Fibroblast of mammary gland (primary cell): ENCODE measurements around the gene AFAP1.
A peak's percentile ranks its signal among the peaks of the same experiment; 100 is the strongest.

ENCODE experiments used
- DNase-seq: peaks from one replicate; pipeline ENCODE4 v3.0.0-alpha.2; 2010; ENCODE audit warnings: low read depth
- H3K4me3 ChIP-seq: 2 replicates; pipeline ENCODE4 v1.5.1; 2011; ENCODE audit warnings: low read depth, mild to moderate bottlenecking, low read length, moderate library complexity; ENCODE audit not compliant: control insufficient read depth
- TF ChIP-seq, protein P1 (sequence below): conservative IDR thresholded peaks from 2 replicates; pipeline ENCODE4 v1.5.1; 2011; ENCODE audit warnings: low read depth, low read length, inconsistent platforms; ENCODE audit not compliant: control insufficient read depth, insufficient read depth

The AFAP1 gene

DNA sequence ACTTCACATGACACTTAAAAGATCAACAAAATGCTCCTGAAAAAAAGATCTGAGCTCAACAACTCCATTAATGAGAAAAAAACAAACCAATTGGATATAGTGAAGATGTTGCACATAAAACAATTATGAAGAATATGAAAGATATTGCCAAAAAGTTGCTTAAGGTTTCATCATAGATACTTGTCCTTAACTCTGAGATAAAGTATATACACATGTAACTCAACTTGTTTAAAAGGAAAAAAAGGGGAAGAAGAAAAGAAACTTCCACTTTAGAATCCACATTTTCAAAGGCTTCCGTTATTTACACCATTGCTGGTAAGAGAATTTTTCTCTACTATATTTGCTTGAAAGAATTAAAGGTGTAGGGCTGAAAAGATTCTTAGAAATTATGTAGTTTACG, 2.7 kb downstream of the AFAP1 start:
- no peak for DNase-seq
- TF ChIP-seq, protein P1, sequence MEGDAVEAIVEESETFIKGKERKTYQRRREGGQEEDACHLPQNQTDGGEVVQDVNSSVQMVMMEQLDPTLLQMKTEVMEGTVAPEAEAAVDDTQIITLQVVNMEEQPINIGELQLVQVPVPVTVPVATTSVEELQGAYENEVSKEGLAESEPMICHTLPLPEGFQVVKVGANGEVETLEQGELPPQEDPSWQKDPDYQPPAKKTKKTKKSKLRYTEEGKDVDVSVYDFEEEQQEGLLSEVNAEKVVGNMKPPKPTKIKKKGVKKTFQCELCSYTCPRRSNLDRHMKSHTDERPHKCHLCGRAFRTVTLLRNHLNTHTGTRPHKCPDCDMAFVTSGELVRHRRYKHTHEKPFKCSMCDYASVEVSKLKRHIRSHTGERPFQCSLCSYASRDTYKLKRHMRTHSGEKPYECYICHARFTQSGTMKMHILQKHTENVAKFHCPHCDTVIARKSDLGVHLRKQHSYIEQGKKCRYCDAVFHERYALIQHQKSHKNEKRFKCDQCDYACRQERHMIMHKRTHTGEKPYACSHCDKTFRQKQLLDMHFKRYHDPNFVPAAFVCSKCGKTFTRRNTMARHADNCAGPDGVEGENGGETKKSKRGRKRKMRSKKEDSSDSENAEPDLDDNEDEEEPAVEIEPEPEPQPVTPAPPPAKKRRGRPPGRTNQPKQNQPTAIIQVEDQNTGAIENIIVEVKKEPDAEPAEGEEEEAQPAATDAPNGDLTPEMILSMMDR = no peak
- H3K4me3 ChIP-seq = no peak overlapping the region

DNA sequence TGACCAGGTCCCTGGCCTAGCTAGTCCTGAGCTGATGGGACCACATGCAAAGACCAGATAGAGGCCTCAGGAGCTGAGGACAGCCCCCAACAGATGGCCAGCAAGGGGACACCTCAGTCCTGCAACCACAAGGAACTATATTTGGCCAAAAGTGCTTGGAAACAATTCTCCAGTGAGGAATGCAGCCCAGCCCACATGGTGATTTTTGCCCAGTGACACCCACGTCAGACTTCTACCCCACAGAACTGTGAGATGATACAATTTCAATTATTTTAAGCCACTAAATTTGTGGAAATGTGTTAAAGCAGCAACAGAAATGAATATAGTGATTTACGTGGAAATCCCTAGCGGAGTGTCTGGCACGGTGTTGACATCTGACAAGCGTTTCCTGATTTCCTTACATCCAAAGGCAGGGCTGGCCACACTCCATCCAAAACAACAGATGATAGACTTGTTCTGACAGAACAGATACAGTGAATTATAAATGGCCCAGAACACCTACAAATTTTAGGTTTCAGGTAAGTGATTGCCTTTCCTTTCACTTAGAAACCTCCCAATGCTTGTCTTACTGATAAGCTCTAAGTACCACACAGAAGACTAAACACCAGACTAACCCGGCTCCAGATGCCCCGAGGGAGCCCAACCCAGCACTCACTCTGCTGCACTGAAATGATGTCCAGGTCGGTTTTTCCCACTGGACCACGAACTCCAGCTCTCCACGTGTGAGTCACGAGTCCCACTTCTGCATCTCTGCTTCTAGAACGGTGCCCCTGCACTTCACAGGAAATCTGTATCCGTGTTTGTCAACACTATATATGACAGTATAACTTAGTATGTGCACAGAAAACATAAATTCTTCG, 5.8 kb downstream of the AFAP1 start:
- no peak for DNase-seq
- TF ChIP-seq, protein P1 = no peak
- no peak overlapping the region for H3K4me3 ChIP-seq

DNA sequence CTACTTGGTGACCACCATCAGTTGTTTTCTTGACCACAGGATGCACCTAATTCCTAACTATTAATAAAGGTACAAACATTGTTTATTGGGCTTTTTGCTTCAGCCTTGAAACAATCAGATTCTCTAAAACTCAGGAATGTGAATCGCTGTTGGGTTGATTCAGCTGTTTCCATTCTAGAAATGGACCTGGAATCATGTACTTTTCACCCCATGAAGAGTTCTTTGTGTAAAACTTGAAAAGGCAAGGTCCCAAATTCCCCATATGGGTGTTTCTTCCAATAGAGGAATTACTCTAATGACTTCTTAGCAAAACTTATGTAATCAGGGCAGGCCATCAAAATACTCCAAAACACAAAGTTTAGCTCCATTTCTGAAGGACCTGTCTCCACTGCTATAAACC, 7.4 kb downstream of the AFAP1 start:
- H3K4me3 ChIP-seq = no peak overlapping the region
- DNase-seq = no peak
- TF ChIP-seq, protein P1 = no peak

DNA sequence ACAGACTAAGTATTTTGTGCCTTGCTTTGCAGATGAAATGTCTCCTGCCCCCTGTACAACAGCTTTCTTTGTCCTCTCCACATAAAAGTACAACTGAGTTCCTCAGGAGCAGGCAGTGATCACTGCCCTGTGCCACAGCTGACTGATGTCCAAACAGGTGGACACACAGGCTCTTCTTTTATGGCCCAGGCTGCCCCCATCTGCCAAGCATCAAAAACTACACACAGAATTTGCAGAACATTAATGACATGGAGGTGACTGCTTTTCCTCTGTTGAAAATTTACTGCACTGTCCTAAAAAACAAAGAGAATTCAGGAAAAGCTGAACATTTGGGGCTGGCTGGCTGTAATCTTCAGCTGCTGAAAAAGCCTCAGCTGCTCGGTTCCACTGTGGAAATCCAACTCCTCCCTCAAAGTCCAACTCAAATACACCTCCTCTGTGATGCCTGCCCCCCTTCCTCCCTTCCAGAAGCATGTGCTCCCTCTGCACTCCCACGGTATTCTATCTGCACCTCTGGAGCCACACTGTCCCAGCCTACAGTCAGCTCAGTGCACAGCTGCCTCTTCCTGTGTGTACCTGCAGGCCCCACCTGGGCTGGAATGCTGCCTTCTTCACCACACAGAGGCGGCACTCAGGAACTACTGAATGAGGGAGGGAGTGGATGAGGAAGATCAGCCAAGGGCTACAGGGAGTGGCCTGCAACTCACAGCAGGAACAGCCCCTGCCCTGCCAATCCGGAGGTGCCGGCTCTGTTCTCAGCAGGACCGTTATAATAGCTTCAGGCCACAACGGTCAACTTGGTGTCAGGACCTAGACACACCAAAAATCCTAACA, 10.3 kb downstream of the AFAP1 start:
- H3K4me3 ChIP-seq = no peak overlapping the region
- TF ChIP-seq, protein P1 = peak; percentile 22
- peak; percentile 45 for DNase-seq

DNA sequence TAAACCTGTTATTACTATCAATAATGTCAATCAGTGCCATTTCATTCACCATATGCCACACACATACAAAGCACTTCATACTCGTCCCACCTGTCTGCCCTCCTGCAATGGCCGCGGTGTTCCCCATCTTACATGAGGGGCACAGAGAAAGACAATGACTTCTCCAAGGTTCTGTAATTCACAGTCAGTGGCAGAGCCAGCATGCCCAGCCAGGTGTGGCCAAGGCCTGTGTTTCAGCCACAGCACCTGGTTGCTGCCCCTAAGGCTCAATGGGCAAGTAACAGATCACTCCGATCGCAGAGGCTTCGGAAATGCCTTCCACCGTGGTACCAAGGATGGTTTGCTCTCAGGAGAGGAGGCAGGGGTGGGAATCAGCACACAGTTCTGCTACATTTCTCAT, 10.9 kb downstream of the AFAP1 start:
- no peak for DNase-seq
- TF ChIP-seq, protein P1 = no peak
- no peak overlapping the region for H3K4me3 ChIP-seq

DNA sequence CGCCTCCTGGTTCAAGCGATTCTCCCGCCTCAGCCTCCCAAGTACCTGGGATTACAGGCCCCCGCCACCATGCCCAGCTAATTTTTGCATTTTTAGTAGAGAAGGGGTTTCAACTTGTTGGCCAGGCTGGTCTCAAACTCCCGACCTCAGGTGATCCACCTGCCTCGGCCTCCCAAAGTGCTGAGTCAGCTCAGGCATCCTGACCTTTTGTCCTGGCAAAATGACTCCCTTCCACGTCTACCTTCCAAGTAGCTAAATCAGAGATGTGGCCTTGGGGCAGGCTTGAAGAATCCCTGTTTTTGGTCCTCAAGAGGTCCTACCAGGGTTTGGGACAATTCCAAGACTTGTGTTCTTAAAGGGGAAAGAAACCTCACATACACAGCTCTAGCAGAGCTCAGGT, 12.8 kb downstream of the AFAP1 start:
- TF ChIP-seq, protein P1 = no peak
- no peak for DNase-seq
- no peak overlapping the region for H3K4me3 ChIP-seq
